ENCODE measurements around the gene MBTPS1.
A peak's percentile ranks its signal among the peaks of the same experiment; 100 is the strongest.

MBTPS1 gene

GRCh38 chr16:84049403-84050060 lies 67.2 kb downstream of the MBTPS1 start:
- no peaks in the 10 kb centered on the region for H3K9me3 Mint-ChIP-seq
- H3K4me3 Mint-ChIP-seq = no peak overlapping the region
- no peak overlapping the region for H3K27ac Mint-ChIP-seq
- H3K36me3 Mint-ChIP-seq (ENCODE audit: low read depth) = peaks cover 17% of the 10 kb centered on the region
- DNase-seq (no peak), ATAC-seq (no peak)
- H3K27me3 Mint-ChIP-seq = peaks cover 1% of the 10 kb centered on the region
- no peaks in the 10 kb centered on the region for H3K4me1 Mint-ChIP-seq

DNA sequence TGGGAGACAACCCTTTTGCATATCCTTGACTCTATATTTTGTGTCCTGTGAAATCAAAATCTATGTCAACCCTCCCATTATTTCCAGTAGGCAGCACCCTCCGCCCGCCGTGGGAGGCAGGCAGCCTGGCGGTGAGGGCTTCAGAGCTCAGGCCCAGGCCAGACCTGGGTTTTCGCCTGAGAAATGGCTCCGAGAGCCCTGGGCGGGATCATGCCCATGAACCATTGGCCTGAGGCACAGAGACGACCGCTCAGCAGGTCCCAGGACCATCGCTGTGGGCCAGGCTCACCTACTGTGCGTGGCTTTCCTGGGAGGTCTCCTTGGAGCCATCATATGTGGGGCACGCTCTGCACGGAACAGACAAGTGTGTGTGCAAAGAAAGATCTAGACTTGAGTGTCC lies 67.9 kb downstream of the MBTPS1 start:
- peaks cover 14% of the 10 kb centered on the region for H3K36me3 Mint-ChIP-seq (ENCODE audit: low read depth)
- H3K4me1 Mint-ChIP-seq = no peaks in the 10 kb centered on the region
- H3K27ac Mint-ChIP-seq = no peak overlapping the region
- no peaks in the 10 kb centered on the region for H3K9me3 Mint-ChIP-seq
- H3K4me3 Mint-ChIP-seq = no peak overlapping the region
- DNase-seq = no peak
- H3K27me3 Mint-ChIP-seq = peaks cover 8% of the 10 kb centered on the region
- ATAC-seq = no peak

GRCh38 chr16:84048270-84048669 lies 68.5 kb downstream of the MBTPS1 start:
- no peaks in the 10 kb centered on the region for H3K9me3 Mint-ChIP-seq
- no peak overlapping the region for H3K27ac Mint-ChIP-seq
- DNase-seq (no peak), ATAC-seq (no peak)
- peaks cover 2% of the 10 kb centered on the region for H3K4me1 Mint-ChIP-seq
- H3K4me3 Mint-ChIP-seq = no peak overlapping the region
- peaks cover 14% of the 10 kb centered on the region for H3K27me3 Mint-ChIP-seq
- peaks cover 9% of the 10 kb centered on the region for H3K36me3 Mint-ChIP-seq (ENCODE audit: low read depth)

DNA sequence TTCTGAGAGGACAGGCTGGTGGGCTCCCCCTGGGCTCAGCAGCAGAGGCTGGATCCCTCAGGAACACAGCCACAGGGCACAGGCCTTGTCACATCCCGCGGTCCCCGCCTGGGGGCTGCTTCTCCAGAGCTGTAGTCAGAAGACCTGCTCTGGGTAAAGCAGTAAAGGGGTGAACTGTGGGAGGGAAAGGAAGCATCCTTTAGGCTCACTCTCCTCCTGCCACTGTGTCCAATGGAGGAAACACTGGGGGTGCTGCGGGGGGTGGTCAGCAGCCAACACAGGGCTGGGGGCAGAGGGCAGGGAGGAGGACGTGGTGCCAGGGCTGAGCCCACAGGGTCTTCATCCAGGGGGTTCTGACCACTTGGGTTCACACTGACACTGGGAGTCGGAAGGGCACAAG lies 69.1 kb downstream of the MBTPS1 start:
- Mint-ChIP-seq H3K36me3 (ENCODE audit: low read depth) (peaks cover 3% of the 10 kb centered on the region), H3K4me3 (no peak overlapping the region), H3K9me3 (no peaks in the 10 kb centered on the region), H3K4me1 (peaks cover 2% of the 10 kb centered on the region), H3K27me3 (peaks cover 19% of the 10 kb centered on the region), H3K27ac (no peak overlapping the region)
- no peak for DNase-seq
- ATAC-seq = no peak

DNA sequence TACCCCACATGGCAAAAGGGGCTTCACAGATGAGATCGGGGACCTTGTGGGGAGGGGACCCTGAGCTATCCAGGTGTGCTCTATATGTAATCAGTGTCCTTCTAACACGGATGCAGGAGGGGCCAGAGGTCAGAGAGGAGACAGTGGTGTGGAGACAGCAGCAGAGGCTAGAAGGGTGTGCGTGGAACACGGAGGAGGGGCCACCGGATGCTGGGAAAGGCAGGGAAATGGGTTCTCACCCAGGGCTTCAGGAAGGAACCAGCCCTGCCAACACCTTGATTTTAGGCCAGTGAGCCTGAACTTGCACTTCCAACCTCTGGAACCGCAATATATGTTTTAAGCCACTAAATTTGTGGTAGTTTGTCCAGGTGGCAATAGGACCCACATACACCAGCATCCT lies 69.5 kb downstream of the MBTPS1 start:
- Mint-ChIP-seq H3K4me3 (no peak overlapping the region), H3K4me1 (peaks cover 2% of the 10 kb centered on the region), H3K36me3 (ENCODE audit: low read depth) (no peaks in the 10 kb centered on the region), H3K27ac (no peak overlapping the region), H3K9me3 (no peaks in the 10 kb centered on the region), H3K27me3 (peaks cover 19% of the 10 kb centered on the region)
- DNase-seq = no peak
- ATAC-seq = no peak

GRCh38 chr16:84045818-84046470 lies 70.8 kb downstream of the MBTPS1 start:
- Mint-ChIP-seq H3K36me3 (ENCODE audit: low read depth) (no peaks in the 10 kb centered on the region), H3K4me3 (no peak overlapping the region), H3K27ac (no peak overlapping the region), H3K27me3 (peaks cover 23% of the 10 kb centered on the region), H3K4me1 (peaks cover 2% of the 10 kb centered on the region), H3K9me3 (no peaks in the 10 kb centered on the region)
- DNase-seq = no peak
- no peak for ATAC-seq

DNA sequence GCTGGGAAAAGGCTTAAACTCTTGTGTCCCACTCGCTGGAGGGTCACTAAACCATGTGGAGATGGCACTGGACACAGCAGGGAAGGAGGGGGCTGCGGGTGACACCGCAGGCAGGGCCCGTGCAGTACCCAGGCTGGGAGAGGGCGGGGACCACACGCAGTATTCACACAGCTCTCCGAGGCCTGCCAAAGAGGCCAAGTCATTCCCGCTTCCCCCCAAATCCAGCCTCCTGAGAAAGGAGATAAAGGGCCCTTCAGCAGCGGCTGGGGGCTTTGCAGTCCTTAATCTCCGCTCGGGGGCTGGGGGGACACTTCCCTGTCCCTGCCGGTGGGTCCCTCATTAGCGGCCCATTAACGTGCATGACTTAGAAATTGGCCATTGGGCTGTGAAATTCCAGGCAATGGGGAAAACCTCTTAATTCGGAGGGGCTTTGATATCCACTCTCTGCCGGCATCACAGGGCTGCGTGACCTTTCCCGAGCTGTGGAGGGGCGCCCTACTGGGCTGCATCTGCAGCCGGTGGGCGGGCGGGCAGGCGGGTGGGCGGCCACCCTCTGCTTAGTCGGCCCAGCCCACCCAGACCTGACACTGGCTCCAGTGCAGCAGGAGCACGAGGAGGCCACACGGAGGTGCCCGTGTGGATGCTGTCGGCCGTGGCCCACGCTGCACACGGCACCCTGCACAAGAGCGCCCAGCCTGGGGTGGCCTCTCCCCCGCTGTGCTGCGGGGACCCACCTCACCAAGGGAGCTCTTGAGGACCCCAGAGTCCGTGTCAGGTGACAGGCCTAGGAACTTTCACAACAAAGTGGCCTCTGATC lies 71.5 kb downstream of the MBTPS1 start:
- Mint-ChIP-seq H3K27me3 (peaks cover 28% of the 10 kb centered on the region), H3K27ac (no peak overlapping the region)
- ATAC-seq = no peak

DNA sequence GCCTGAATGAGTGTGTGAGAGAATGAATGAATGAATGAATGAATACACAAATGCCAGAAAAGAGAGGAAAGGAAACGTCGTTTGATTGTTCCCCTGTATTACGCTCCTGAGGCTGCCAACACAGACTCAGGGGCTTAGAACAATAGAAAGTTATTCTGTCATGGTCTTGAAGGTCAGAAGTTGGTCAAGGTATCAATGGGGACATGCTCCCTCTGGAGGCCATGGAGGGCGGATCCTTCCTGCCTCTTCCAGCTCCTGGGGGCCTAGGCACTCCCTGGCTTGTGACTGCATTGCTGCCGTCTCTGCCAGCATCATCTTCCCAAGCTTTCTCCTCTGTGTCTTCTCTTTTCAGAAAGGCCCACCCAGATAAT lies 72.6 kb downstream of the MBTPS1 start:
- no peaks in the 10 kb centered on the region for H3K36me3 Mint-ChIP-seq (ENCODE audit: low read depth)
- peaks cover 2% of the 10 kb centered on the region for H3K4me1 Mint-ChIP-seq
- H3K27me3 Mint-ChIP-seq = peaks cover 32% of the 10 kb centered on the region
- H3K9me3 Mint-ChIP-seq = no peaks in the 10 kb centered on the region
- peak; percentile 22 for ATAC-seq
- no peak overlapping the region for H3K27ac Mint-ChIP-seq
- peak; percentile 16 for DNase-seq
- H3K4me3 Mint-ChIP-seq = no peak overlapping the region

More for the DNA sequence above, 71.5 kb downstream of the MBTPS1 start:
- H3K4me1 Mint-ChIP-seq = peaks cover 2% of the 10 kb centered on the region
- H3K4me3 Mint-ChIP-seq = no peak overlapping the region
- DNase-seq = no peak
- no peaks in the 10 kb centered on the region for H3K36me3 Mint-ChIP-seq (ENCODE audit: low read depth)
- no peaks in the 10 kb centered on the region for H3K9me3 Mint-ChIP-seq

DNA sequence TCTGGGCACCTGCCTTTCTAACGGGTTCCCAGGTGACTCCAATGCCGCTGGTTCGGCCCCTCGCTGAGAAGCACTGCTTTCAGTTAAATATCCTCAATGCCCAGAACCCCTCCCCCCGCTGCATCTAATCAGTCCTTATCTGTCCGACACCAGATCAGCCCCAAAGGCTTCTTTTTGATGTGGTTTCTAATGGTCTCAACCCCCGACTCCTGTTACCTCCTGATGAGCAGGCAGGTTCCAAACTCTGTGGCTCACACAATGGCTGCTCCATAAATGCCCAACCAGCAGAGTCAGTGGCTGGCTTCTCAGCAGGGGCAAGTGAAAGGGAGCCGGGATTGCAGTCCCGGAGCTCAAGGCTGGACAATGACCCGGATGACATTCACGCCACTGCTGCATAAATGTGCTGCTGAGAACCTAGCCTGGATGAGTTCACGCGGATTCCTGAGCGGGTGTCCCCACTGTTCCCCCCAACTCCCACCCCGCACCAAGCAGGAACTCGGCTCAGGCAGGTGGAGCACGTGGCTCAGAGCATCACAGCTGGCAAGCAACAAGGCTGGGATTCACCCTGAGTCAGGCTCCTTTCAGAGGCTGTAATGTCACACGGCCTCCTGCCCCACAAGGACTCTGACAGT lies 73.1 kb downstream of the MBTPS1 start:
- no peak overlapping the region for H3K27ac Mint-ChIP-seq
- H3K27me3 Mint-ChIP-seq = peaks cover 34% of the 10 kb centered on the region
- no peaks in the 10 kb centered on the region for H3K9me3 Mint-ChIP-seq
- H3K4me3 Mint-ChIP-seq = no peak overlapping the region
- no peak for DNase-seq
- peak; percentile 41 for ATAC-seq
- H3K36me3 Mint-ChIP-seq (ENCODE audit: low read depth) = no peaks in the 10 kb centered on the region
- H3K4me1 Mint-ChIP-seq = peaks cover 2% of the 10 kb centered on the region

DNA sequence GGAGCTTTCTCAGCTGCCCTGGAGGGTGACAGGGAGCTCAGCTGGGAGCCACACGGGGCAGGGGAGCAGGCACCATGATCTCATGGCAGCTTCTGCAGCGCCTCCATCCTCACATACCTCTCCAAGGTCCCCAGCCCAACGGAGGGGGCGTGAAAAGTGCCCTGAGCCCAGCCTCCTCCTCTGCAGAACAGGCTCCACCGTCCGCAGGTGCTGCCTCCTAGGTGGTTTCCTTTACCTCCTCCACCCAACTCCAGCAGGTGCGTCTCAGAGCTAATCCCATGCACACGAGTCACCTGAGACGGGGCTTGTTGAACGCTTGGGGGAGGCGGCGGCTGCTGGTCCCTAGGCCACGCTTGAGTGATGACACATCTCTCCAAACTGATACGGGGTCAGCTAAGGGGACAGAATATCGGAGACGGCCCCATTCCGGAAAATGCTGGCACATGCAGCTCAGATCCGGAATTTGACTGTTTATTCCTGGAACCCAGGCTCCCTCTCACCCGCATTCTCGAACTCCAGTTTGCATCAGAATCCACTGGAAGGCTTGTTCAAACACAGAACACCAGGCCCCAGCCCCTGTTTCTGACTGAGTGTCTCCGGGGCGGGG lies 73.8 kb downstream of the MBTPS1 start:
- H3K4me3 Mint-ChIP-seq = no peak overlapping the region
- peaks cover 2% of the 10 kb centered on the region for H3K4me1 Mint-ChIP-seq
- H3K9me3 Mint-ChIP-seq = no peaks in the 10 kb centered on the region
- H3K36me3 Mint-ChIP-seq (ENCODE audit: low read depth) = no peaks in the 10 kb centered on the region
- ATAC-seq (no peak), DNase-seq (no peak)
- H3K27ac Mint-ChIP-seq = no peak overlapping the region
- peaks cover 34% of the 10 kb centered on the region for H3K27me3 Mint-ChIP-seq

DNA sequence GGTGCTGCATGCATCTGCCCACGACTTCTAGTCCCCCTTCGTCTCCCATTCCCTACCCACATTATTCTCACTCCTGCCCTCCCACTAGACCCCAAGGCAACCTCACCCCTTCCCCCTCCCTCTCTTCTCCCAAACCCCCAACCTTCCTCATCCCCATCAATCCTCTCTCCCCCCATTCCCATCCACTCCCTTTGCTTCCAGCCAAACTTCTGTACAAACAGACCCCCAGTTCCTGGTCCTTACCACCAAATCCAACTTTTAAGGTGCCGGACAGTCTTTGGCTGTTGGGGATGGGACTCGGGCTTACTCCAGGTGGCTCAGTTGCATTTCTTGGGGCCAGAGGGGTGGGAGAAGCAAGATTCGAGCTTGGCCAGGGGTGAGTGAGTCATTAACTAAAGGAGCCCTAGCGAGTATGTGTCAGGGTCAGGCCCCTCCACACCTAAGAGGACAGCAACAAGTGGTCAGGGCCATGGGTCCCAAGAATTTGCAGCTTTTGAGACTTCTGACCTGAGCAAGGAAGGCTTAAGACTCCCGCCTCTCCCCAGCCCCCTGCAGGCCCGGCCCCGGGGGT lies 74.3 kb downstream of the MBTPS1 start, which contains the start of gene SLC38A8:
Gene SLC38A8 (minus strand): TSS at position 488 of the 571 bp plus-strand sequence. CDS start 638 bp downstream, outside the sequence.
- Mint-ChIP-seq H3K9me3 (no peaks in the 10 kb centered on the region), H3K4me1 (peaks cover 2% of the 10 kb centered on the region), H3K27me3 (peaks cover 34% of the 10 kb centered on the region), H3K27ac (no peak within 1 kb of the TSS), H3K4me3 (no peak within 1 kb of the TSS), H3K36me3 (ENCODE audit: low read depth) (no peaks in the 10 kb centered on the region)
- no peak for ATAC-seq
- DNase-seq = no peak

DNA sequence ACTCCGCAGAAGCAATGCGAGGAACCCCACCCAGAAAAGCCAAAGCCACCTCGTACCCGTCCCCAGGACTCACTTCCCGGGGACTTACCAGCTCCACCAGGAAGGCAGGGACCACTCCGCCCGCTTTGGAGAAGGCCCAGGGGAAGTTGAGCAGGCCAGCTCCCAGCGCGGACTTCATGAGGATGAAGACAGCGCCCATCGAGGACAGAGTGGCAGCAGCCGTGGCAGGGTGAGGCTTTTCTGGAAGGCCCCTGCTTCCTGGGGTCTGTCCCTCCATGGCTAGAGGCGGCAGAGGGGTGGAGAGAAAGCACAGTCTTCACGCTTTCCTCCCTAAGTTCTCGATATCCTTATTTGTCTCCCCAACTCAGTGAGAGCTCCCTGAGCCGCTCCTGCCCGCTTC lies 74.9 kb downstream of the MBTPS1 start:
- no peak for ATAC-seq
- Mint-ChIP-seq H3K4me1 (peaks cover 2% of the 10 kb centered on the region), H3K27ac (no peak overlapping the region), H3K36me3 (ENCODE audit: low read depth) (no peaks in the 10 kb centered on the region), H3K27me3 (peaks cover 34% of the 10 kb centered on the region), H3K9me3 (no peaks in the 10 kb centered on the region), H3K4me3 (no peak overlapping the region)
- DNase-seq = no peak

- peaks cover 2% of the 10 kb centered on the region for H3K4me1 Mint-ChIP-seq
- DNase-seq (no peak), ATAC-seq (no peak)
- H3K27ac Mint-ChIP-seq = no peak overlapping the region
- H3K36me3 Mint-ChIP-seq (ENCODE audit: low read depth) = no peaks in the 10 kb centered on the region
- H3K27me3 Mint-ChIP-seq = peaks cover 37% of the 10 kb centered on the region
- H3K9me3 Mint-ChIP-seq = peaks cover under 1% of the 10 kb centered on the region
- H3K4me3 Mint-ChIP-seq = no peak overlapping the region
Observed at GRCh38 chr16:84040823-84041820, 75.6 kb downstream of the MBTPS1 start.

Measured in activated naive CD8-positive, alpha-beta T cell treated with anti-CD3 and anti-CD28 coated beads, Interleukin-2, amount 50 U/mL, for 24 hours (primary cell).